BE2C (cell line): ENCODE results near the gene CADPS2.
"Not testable (repeated sequence)": the region's sequence is repeated elsewhere in the genome, so short reads cannot be mapped to it uniquely, and the experiment has no call there.

Experiments
- DNase-seq: peaks from one replicate; pipeline ENCODE4 v3.0.0-alpha.2; 2020
- H3K27me3 ChIP-seq: fragments of 250-450 bp; sonication (Bioruptor Pico); 2 replicates; pipeline ENCODE4 v1.5.1; 2020; ENCODE audit warnings: mild to moderate bottlenecking
- H3K36me3 ChIP-seq: fragments of 250-450 bp; sonication (Bioruptor Pico); 2 replicates; pipeline ENCODE4 v1.5.1; 2020; ENCODE audit warnings: mild to moderate bottlenecking
- H3K4me1 ChIP-seq: fragments of 250-450 bp; sonication (Bioruptor Pico); 2 replicates; pipeline ENCODE4 v1.5.1; 2020
- H3K4me3 ChIP-seq: 2 replicates; pipeline ENCODE4 v1.5.1; 2011; ENCODE audit warnings: low read depth, low read length
- H3K9me3 ChIP-seq: fragments of 250-450 bp; sonication (Bioruptor Pico); 2 replicates; pipeline ENCODE4 v1.5.1; 2020
- CTCF ChIP-seq: IDR thresholded peaks from 2 replicates; pipeline ENCODE4 v1.5.1; 2012; ENCODE audit warnings: mild to moderate bottlenecking, low read depth, low read length

CADPS2 gene

GRCh38 chr7:122842971-122843370 lies 43.3 kb downstream of the CADPS2 start:
- DNase-seq = no peak
- no peaks in the 10 kb centered on the region for H3K4me1 ChIP-seq
- no peaks in the 10 kb centered on the region for H3K9me3 ChIP-seq
- no peak overlapping the region for H3K4me3 ChIP-seq
- no peak for TF ChIP-seq CTCF
- no peaks in the 10 kb centered on the region for H3K36me3 ChIP-seq
- no peaks in the 10 kb centered on the region for H3K27me3 ChIP-seq

GRCh38 chr7:122836286-122836685 lies 50.0 kb downstream of the CADPS2 start:
- H3K4me3 ChIP-seq, H3K9me3 ChIP-seq, DNase-seq, H3K27me3 ChIP-seq, H3K36me3 ChIP-seq, H3K4me1 ChIP-seq: not testable (repeated sequence)

GRCh38 chr7:122834571-122834942 lies 51.7 kb downstream of the CADPS2 start:
- not testable (repeated sequence) for H3K27me3 ChIP-seq, H3K9me3 ChIP-seq, H3K36me3 ChIP-seq, H3K4me1 ChIP-seq
- H3K4me3 ChIP-seq = peak overlapping the region; percentile 26
- DNase-seq = peak; percentile 14

GRCh38 chr7:122833888-122834570 lies 52.2 kb downstream of the CADPS2 start:
- peak overlapping the region; percentile 26 for H3K4me3 ChIP-seq
- no peak for TF ChIP-seq CTCF

GRCh38 chr7:122831436-122831835 lies 54.8 kb downstream of the CADPS2 start:
- no peaks in the 10 kb centered on the region for H3K36me3 ChIP-seq
- TF ChIP-seq CTCF = no peak
- no peaks in the 10 kb centered on the region; the same call in 1 of the 2 replicates for H3K27me3 ChIP-seq
- no peak overlapping the region for H3K4me3 ChIP-seq
- DNase-seq = no peak
- no peaks in the 10 kb centered on the region for H3K9me3 ChIP-seq
- H3K4me1 ChIP-seq = no peaks in the 10 kb centered on the region

More at GRCh38 chr7:122833888-122834570, 52.2 kb downstream of the CADPS2 start:
- no peaks in the 10 kb centered on the region for H3K4me1 ChIP-seq
- no peaks in the 10 kb centered on the region for H3K36me3 ChIP-seq
- H3K9me3 ChIP-seq = no peaks in the 10 kb centered on the region
- DNase-seq = no peak
- H3K27me3 ChIP-seq = no peaks in the 10 kb centered on the region; the same call in 1 of the 2 replicates

- no peaks in the 10 kb centered on the region; the same call in 1 of the 2 replicates for H3K27me3 ChIP-seq
Measured at GRCh38 chr7:122829962-122830361, 56.3 kb downstream of the CADPS2 start.

More at GRCh38 chr7:122829962-122830361, 56.3 kb downstream of the CADPS2 start:
- H3K4me1 ChIP-seq = no peaks in the 10 kb centered on the region
- TF ChIP-seq CTCF = no peak
- DNase-seq = no peak
- H3K36me3 ChIP-seq = no peaks in the 10 kb centered on the region
- no peak overlapping the region for H3K4me3 ChIP-seq
- no peaks in the 10 kb centered on the region for H3K9me3 ChIP-seq
